Left lung (tissue), 10 donors: ENCODE measurements around the gene KASH5. TPM values are rescaled to one million over a fixed set of nuclear protein-coding genes. Genes with fewer than 3 reads are reported as not detected.

Experiments used
- ATAC-seq: fragments of 200-7000 bp; cut with Tn5 transposase; one replicate; pipeline ENCODE4 v1.9.1; 2020; ENCODE audit warnings: moderate library complexity
- DNase-seq, 4 donors: peaks; one replicate each; pipeline ENCODE4 v3.0.0-alpha.2; 2013 to 2020
- H3K27ac ChIP-seq, 2 donors: fragments of 200-600 bp; sonication (generic) in 1 of 2; one replicate each; pipeline versions ENCODE4 v1.5.0 to v1.8.0; 2020 to 2021
- H3K27me3 ChIP-seq, 2 donors: fragments of 200-600 bp; sonication (generic) in 1 of 2; one replicate each; pipeline versions ENCODE4 v1.5.0 to v1.8.0; 2020 to 2021
- H3K36me3 ChIP-seq, 2 donors: fragments of 200-600 bp; sonication (generic) in 1 of 2; one replicate each; pipeline versions ENCODE4 v1.5.0 to v1.8.0; 2020 to 2021
- H3K4me1 ChIP-seq, 2 donors: fragments of 200-600 bp; one replicate each; pipeline ENCODE4 v1.8.0; 2021
- H3K4me3 ChIP-seq, 2 donors: fragments of 200-600 bp; sonication (generic) in 1 of 2; one replicate each; pipeline versions ENCODE4 v1.5.0 to v1.8.0; 2020 to 2021; ENCODE audit warnings: mild to moderate bottlenecking in 1 of 2
- H3K9me3 ChIP-seq, 2 donors: fragments of 200-600 bp; sonication (generic) in 1 of 2; one replicate each; pipeline versions ENCODE4 v1.5.0 to v1.8.0; 2020 to 2021
- CTCF ChIP-seq, 2 donors: fragments of 200-600 bp; sonication (generic) in 1 of 2; IDR thresholded peaks; one replicate each; pipeline versions ENCODE4 v1.5.0 to v1.8.0; 2021; ENCODE audit warnings: antibody characterized with exemption in 2 of 2
- intact Hi-C, 2 donors: fragments of 100-400 bp; cut with DNase I; formaldehyde crosslinking; loops; one replicate each; pipeline versions ENCODE4 v1.11.2 to v1.14.2; 2022
- polyA plus RNA-seq, 6 donors: library from polyadenylated mRNA; unstranded; fragments of 120-200 nt; gene quantifications; one replicate each; pipeline ENCODE4 v1.2.1, GENCODE V29; 2013; ENCODE audit not compliant: insufficient read length in 6 of 6
- total RNA-seq, 2 donors: library from RNA; stranded (reverse); fragmentation: NEBNext Ultra II Directional; extraction: Animal tissue kit (Norgen Biotek cat#: 25700); gene quantifications; one replicate each; pipeline ENCODE4 v1.2.1, GENCODE V29; 2021
- donor health status: DM: no; HTN: yes; CAD: no.
- donor health status: DM: no; HTN: no; CAD: no.

Gene KASH5
- total and polyA plus RNA-seq, 8 donors: 0.84 to 3.6 TPM; not detected in 6

DNA sequence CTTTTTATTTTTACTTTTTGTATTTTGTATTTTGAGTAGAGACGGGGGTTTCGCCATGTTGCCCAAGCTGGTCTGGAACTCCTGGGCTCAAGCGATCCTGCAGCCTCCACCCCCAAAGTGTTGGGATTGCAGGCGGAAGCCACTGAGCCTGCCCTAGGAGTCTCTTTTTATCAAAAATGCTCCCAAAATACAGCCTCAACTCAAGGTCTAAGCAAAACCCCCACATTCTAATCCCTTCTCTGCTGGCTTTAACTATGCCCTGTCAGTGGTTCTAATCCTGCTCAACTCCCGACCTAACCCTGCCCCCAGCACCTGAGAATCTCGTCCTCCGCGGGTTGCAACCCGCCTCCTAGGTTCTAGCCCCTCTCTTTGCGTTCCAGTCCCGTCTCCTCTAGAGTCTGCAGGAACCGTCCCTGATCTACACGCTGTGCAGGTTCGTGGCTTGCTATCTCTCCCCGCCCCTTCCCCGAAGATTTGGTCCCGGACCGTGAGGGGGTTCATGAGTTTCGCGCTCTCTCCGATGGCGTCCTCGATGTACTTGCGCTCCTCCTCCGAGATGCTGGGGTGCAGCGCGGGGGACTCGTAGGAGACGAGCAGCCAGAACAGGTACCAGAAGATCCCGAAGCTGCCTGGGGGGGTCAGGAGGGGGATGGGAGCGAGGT, 45.3 kb downstream of the KASH5 start:
- DNase-seq (peak in 1 of 4 donors; percentile 47), ATAC-seq (no peak)
- peaks cover 77 to 100% of the 10 kb centered on the region in 2 donors for H3K27me3 ChIP-seq
- H3K4me1 ChIP-seq: peaks cover 0 to 8% of the 10 kb centered on the region in 2 donors
- H3K36me3 ChIP-seq: no peaks in the 10 kb centered on the region
- H3K4me3 ChIP-seq: no peak overlapping the region
- no peak for TF ChIP-seq CTCF (IDR thresholded peaks at IDR 0.05)
- no peak overlapping the region for H3K27ac ChIP-seq
- no peaks in the 10 kb centered on the region for H3K9me3 ChIP-seq
- intact Hi-C loops: no loop called here

GRCh38 chr19:49434907-49435583, 47.0 kb downstream of the KASH5 start:
- no peak overlapping the region for H3K27ac ChIP-seq
- intact Hi-C loops: no loop called here
- H3K27me3 ChIP-seq: peaks cover 86 to 100% of the 10 kb centered on the region in 2 donors
- H3K4me1 ChIP-seq: peaks cover 0 to 6% of the 10 kb centered on the region in 2 donors
- no peaks in the 10 kb centered on the region for H3K36me3 ChIP-seq
- no peak overlapping the region for H3K4me3 ChIP-seq
- TF ChIP-seq CTCF (IDR thresholded peaks at IDR 0.05): no peak
- ATAC-seq (no peak), DNase-seq (peak in 1 of 4 donors; percentile 13)
- H3K9me3 ChIP-seq: no peaks in the 10 kb centered on the region

GRCh38 chr19:49435670-49436069, 47.6 kb downstream of the KASH5 start:
- Histone ChIP-seq H3K36me3 (no peaks in the 10 kb centered on the region), H3K4me3 (no peak overlapping the region), H3K4me1 (peaks cover 0 to 6% of the 10 kb centered on the region in 2 donors), H3K27ac (no peak overlapping the region), H3K9me3 (no peaks in the 10 kb centered on the region), H3K27me3 (peaks cover 88 to 100% of the 10 kb centered on the region in 2 donors)
- DNase-seq (peak in 1 of 4 donors; percentile 37), ATAC-seq (no peak)
- intact Hi-C loops: no loop called here
- TF ChIP-seq CTCF (IDR thresholded peaks at IDR 0.05): no peak

DNA sequence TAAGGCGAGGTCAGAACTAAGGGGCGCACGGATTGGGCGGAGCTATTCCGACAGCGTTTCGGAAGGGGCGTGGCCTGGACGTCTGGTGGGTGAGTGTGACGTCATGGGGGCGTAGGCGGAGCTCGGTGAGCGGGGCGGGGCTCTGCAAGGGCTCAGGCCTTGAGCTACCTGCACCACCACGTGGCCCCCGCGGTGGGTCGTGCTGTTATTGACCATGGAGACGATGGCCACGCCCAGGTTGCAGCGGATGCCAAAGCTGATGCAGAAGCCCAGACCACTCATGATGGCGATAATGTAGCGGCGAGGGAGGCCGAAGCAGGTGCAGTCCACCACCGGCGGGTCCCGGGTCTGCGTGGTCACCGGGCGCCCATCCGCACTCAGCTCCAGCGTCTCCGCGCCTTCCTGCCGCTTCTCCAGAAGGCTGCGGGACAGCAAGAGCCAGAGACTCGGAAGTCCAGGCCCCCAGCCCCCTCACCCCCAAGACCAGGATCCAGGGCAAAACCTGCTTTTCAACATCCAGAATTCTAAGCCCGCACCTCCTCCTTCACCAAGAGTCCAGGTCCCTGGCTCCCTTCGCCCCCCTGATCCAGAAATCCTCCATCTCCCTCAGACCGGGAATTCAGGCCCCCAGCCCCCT, 48.5 kb downstream of the KASH5 start:
- DNase-seq: peak in 1 of 4 donors; percentile 86
- H3K27me3 ChIP-seq: peaks cover 86 to 100% of the 10 kb centered on the region in 2 donors
- H3K4me3 ChIP-seq: no peak overlapping the region
- TF ChIP-seq CTCF (IDR thresholded peaks at IDR 0.05): no peak
- intact Hi-C loops: no loop called here
- H3K4me1 ChIP-seq: peaks cover 0 to 12% of the 10 kb centered on the region in 2 donors
- no peaks in the 10 kb centered on the region for H3K36me3 ChIP-seq
- H3K9me3 ChIP-seq: no peaks in the 10 kb centered on the region
- H3K27ac ChIP-seq: no peak overlapping the region
- no peak for ATAC-seq

DNA sequence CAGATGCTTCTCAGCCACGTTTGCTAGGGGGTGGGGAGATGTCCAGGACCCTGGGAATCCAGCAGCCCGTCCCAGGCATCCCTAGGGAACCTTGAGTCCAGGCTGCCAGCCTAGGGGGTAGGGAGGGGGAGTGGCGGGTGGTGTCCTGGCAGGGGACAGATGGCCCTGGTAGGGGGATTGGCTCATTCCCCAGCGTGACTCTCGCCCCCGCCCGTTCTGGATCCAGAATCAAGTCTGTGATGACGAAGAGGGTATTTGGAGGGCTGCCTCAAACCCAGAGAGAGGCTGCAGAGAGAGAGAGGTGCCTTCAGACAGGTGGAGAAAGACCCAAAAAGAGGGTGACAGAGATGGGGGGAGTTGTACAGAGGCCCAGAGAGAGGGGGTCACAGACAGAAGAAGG, 49.2 kb downstream of the KASH5 start:
- intact Hi-C loops: no loop called here

More for the DNA sequence above, 49.2 kb downstream of the KASH5 start:
- H3K4me3 ChIP-seq: no peak overlapping the region
- no peak overlapping the region for H3K27ac ChIP-seq
- peaks cover 0 to 18% of the 10 kb centered on the region in 2 donors for H3K4me1 ChIP-seq
- TF ChIP-seq CTCF (IDR thresholded peaks at IDR 0.05): no peak
- H3K36me3 ChIP-seq: no peaks in the 10 kb centered on the region
- H3K9me3 ChIP-seq: no peaks in the 10 kb centered on the region
- peaks cover 83 to 100% of the 10 kb centered on the region in 2 donors for H3K27me3 ChIP-seq
- DNase-seq: peak in 1 of 4 donors; percentile 34
- ATAC-seq: no peak
